ENCODE results near the gene RBM28.

DNA sequence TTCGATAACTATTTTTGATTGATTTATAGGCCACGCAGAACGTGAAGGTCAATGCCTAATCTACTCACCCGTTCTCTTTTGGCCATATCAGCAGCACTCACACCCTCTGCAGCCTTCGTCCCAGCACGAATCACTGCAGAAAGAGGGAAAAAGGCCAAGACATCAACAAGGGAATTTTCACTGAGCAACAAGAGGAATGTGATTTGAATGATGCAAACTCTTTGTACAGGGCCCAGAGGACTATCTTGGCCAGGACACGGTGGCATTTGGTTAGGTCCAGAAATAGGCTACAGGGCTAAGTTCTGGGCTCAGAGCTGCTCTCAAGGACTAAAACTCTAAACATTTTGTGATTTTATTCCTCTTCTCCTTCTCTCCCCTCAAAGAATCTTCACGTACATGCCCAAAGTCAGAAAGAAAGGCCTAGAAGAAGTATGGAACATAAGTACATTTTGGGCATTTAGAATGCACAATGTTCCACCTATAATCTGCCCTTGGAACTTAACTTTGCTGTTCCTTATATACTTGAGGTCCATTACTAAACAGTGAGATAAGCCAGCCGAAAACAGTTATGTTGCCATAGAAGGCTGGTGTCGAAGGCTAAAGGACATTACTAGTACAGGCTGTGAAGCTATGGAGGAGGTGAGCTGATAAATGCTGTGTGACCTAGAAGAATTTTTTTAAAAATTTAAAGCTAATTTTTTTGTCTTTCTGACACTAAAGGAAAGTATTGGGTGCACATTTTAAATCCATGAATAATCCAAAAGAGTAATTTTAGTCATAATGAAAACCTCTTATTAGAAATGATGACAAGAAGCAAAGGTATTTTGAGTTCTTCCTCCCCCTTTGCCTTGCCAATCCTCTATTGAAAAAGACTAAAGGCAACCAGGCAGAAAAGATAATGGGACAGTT, 20.0 kb downstream of the RBM28 start:
- TF ChIP-seq, protein P1, sequence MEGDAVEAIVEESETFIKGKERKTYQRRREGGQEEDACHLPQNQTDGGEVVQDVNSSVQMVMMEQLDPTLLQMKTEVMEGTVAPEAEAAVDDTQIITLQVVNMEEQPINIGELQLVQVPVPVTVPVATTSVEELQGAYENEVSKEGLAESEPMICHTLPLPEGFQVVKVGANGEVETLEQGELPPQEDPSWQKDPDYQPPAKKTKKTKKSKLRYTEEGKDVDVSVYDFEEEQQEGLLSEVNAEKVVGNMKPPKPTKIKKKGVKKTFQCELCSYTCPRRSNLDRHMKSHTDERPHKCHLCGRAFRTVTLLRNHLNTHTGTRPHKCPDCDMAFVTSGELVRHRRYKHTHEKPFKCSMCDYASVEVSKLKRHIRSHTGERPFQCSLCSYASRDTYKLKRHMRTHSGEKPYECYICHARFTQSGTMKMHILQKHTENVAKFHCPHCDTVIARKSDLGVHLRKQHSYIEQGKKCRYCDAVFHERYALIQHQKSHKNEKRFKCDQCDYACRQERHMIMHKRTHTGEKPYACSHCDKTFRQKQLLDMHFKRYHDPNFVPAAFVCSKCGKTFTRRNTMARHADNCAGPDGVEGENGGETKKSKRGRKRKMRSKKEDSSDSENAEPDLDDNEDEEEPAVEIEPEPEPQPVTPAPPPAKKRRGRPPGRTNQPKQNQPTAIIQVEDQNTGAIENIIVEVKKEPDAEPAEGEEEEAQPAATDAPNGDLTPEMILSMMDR (IDR thresholded peaks at IDR 0.05) = no peak
- TF ChIP-seq POLR2A (IDR thresholded peaks at IDR 0.05) = no peak
